GM18502 (cell line): ENCODE data around the gene PRKCB.
"Not testable (repeated sequence)": the region's sequence is repeated elsewhere in the genome, so short reads cannot be mapped to it uniquely, and the experiment has no call there.

Experiments
- ATAC-seq: cut with Tn5 transposase; IDR thresholded peaks from one replicate; pipeline ENCODE4 v1.9.1; 2021; ENCODE audit warnings: mild to moderate bottlenecking; ENCODE audit not compliant: unreplicated experiment, poor library complexity

PRKCB gene

DNA sequence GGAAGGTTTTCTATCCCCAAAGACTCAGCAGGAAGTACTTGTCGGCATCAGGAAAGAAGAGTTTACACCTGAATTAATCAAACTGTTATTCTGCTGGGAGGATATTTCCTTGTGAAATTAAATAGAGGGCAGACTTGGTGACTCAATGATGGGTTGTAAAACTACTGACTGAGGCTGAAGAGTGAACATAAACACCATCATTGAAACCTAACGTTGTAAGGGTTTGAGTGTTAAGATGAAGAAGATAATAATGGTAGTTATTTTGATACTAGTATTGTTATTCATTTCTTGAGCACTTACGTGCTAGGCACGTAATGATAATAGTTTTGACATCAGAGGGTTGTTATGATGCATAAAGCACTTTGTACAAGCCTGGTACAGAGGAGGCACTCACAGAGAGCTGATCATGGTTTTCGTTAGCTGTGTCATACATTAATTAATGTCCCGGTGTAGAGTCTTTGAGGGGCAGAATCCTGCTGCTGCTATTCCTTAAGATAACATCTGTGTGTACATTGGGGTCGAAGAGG is 356.2 kb downstream of the PRKCB start:
- no peak for ATAC-seq

DNA sequence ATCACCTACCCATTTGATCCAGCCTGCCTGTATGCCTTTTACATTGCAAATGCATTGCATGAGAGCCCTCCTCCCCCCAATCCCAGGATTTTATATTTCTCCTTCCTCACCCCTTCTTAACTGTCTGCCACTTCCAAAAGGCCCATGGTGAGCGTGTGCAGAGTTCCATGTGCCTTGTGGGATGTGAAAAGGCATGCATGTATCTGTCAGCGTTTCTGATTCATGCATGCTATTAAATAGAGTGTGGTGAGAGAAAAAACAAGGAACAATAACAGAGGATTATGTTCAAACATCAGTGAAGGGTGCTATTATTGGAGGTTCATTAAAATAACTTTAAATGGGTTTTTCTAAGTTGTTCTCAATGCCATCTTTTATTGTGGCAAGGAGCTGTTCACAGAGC is 359.4 kb downstream of the PRKCB start:
- ATAC-seq, result no peak

DNA sequence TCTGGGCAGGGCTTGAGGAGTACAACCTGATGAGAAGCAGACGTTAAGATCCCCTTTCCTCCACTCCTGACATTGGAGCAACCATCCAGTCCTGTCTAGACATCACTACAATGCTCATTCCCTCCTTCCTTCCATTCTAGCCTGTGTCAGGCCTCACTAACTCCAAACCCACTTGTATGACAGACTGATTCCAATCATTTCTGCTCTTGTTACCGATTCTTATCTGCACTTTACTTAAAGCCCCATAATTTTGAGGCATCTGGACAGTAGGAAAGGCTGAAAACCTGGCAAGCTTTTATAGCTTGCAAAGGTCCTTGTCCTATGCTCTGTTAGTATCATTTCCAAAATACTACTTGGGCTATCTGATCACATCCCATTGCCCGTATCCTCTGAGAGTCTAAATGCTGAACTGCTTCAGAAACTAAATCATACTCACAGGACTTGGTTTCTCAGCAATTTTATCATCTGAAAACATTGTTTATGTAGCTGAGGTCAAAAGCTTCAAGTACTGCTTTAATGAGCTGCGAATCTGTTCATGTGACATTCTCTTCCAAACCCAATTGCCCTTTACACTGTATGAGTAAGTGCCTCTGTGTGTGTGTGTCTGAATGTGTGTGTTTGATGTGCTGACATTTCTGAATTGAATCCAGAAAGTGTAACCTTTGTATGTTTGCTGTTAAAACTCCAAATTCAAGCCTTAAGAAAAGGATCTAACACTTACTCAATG is 363.2 kb downstream of the PRKCB start:
- ATAC-seq, result no peak

GRCh38 chr16:24203675-24204074 is 367.9 kb downstream of the PRKCB start:
- ATAC-seq, result no peak

- no peak for ATAC-seq
Measured at GRCh38 chr16:24204150-24204665, 368.4 kb downstream of the PRKCB start.

- no peak for ATAC-seq
Measured at GRCh38 chr16:24206926-24207325, 371.1 kb downstream of the PRKCB start.

DNA sequence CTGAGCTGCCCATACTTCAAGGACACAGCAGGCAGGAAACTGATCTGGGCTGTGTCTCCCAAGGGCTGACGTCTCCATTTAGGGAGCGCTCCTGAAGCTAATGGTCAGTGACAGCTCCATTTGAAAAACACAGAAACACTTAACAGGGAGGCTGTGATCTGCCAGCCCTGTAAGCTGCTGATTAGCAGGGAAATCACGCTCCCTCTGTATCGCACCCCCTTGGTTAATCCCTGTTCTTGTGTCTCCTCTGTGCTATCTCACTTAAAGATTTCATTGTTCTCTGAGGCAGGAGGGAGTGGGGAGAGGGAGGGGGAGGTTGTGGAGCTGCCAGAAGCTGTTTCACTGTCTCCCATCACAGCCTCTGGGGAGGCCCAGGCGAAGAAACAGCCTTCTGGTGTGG is 372.9 kb downstream of the PRKCB start:
- no peak for ATAC-seq

GRCh38 chr16:24214992-24215391 is 379.2 kb downstream of the PRKCB start:
- no peak for ATAC-seq

- ATAC-seq, result no peak
Measured at GRCh38 chr16:24216961-24217360, 381.2 kb downstream of the PRKCB start.

DNA sequence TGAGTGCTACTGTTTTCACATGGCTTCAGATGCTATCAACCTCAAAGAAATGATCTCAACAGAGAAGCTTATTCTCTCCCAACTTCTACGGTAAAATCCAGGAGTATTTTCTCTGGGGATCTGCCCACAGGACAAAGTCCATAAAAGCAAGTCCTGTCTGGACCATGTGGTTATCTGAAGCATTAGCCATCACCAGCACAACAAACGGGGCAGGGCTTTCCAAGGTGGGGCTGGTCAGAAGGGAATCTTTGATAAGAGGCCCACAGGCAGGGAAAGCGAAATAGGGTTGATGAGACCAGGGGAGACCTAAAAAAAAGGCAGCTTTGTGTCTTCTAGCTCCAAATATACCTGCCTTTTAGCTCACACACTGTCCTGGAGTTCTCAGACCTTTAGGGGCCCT is 381.7 kb downstream of the PRKCB start:
- ATAC-seq, result no peak

DNA sequence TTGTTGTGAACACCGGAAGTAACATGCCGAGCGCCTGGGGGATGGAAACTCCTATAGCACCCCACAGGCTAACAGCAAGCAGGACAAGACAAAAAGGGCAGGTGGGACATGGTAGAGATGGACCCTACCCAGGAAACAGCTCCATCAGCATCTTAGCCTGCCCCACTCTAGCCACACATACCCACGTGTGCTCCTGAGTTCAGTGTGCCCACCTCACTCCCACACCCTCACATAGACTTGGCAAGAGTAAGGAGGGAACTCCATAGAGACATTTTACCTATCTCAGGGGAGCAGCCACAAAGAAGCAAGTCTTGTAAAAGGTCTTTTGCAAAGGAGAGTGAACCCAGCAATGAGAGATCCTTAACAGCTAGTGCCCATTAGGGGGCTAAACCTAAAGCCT is 382.5 kb downstream of the PRKCB start:
- ATAC-seq, result no peak

GRCh38 chr16:24221219-24221618 is 385.4 kb downstream of the PRKCB start:
- no peak for ATAC-seq

- no peak for ATAC-seq
Measured at GRCh38 chr16:24228514-24228913, 392.7 kb downstream of the PRKCB start.

- no peak for ATAC-seq
Measured at GRCh38 chr16:24232936-24233335, 397.2 kb downstream of the PRKCB start.

GRCh38 chr16:24234737-24235136 is 399.0 kb downstream of the PRKCB start:
- no peak for ATAC-seq

- ATAC-seq, result no peak
Measured at GRCh38 chr16:24235806-24236205, 400.0 kb downstream of the PRKCB start.

DNA sequence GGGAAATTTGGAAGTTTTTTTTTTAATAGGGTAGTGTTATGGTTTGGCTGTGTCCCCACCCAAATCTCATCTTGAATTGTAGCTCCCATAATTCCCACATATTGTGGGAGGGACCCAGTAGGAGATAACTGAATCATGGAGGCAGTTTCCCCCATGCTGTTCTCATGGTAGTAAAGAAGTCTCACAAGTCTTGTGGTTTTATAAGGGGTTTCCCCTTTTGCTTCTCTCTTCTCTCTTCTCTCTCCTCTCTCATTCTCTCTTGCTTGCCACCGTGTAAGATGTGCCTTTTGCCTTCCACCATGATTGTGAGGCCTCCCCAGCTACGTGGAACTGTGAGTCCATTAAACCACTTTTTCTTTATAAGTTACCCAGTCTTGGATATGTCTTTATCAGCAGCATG is 403.1 kb downstream of the PRKCB start:
- ATAC-seq, result not testable (repeated sequence)

DNA sequence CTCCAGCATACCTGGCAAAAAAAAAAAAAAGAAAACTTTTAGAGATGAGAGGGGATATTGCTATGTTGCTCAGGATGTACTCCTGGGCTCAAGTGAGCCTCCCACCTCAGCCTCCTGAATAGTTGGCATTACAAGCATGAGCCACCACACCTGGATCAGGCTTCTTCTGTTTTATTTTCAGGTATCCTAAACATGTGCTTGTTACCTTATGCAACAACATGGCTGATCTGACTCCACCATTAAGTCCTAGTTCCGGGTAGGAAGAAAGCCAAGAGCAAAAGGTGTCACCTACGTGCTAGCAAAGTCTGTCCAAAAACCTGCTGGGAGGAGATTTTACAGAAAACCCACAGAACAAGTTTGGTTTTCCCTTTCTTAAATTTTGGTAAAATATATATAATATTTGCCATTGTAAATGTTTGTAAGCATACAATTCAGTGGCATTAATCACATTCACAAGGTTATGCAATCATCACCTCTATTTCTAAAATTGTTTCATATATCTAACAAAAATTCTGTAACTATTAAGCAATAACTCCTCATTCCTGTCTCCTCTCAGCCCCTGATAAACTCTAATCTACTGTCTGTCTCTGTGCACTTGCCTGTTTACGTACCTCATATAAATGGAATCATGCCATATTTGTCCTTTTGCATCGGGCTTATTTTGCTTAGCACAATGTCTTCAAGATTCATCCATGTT is 411.3 kb downstream of the PRKCB start:
- ATAC-seq, result no peak

DNA sequence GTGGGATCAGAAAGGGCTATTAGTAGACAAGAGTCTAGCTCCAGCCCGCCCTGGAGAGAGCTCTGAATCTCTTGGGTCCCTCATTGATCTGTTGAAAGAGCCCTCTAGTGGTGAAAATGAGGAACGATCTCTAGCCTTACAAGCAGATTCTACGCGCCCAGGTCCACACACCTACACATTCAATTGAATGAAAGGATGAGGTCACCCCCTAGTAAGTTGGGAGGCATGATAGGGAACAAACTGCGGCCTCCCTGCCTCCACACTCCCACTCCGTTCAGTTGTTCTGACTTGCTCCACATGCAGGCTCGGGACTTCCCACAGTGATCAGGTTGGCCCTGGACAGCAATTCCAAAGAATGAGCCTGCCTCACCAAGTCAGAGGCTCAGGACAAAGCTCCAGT is 417.4 kb downstream of the PRKCB start:
- ATAC-seq, result no peak

- ATAC-seq, result no peak
Measured at GRCh38 chr16:24255456-24256371, 419.9 kb downstream of the PRKCB start, which contains the start of gene CACNG3. CACNG3 (plus strand) TSS chr16:24256335; CDS start chr16:24256755, 420 bp downstream.
